HK-2 (cell line): Measurements from ENCODE around the gene MMP26.

ENCODE experiments used
- DNase-seq: peaks from one replicate; pipeline ENCODE4 v3.0.0-alpha.2; 2018; ENCODE audit not compliant: unreplicated experiment

Gene MMP26

DNA sequence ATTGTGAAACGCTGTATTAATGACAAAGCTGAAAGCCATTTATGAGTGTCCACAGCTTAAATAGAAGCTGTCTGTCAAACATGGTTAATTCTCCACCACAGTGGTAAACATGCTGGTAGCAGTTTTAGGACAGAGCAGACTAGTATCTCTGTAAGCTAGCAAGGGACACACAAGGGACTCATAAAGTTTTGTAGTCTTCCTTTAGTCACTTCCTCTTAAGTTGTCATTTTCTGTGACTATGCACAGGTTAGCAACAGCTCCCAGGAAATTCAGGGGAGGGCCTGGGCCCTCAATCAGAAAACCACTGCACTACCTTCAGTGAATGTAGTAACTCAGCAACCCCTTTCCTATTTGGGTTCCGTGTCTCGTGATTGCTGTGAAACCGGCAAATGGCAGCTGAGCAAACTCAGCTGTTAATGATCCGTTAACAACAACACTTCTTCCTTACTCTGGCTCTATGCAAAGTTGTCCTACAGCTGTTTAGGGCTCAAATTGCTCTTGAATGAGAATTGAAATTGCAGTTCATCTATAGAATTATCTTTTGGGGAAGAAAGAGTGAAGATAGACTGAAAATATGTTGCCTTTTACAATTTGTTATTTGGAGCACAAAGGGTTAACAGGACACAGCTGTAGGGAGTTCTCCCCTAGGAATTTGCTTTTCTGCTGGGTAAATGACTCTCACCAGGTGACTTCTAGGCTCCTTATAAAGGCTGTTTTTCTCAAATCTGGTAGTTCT lies at the start of gene MMP26:
Gene MMP26 (plus strand): TSS at position 731 of the 736 bp plus-strand sequence.
- DNase-seq = no peak

DNA sequence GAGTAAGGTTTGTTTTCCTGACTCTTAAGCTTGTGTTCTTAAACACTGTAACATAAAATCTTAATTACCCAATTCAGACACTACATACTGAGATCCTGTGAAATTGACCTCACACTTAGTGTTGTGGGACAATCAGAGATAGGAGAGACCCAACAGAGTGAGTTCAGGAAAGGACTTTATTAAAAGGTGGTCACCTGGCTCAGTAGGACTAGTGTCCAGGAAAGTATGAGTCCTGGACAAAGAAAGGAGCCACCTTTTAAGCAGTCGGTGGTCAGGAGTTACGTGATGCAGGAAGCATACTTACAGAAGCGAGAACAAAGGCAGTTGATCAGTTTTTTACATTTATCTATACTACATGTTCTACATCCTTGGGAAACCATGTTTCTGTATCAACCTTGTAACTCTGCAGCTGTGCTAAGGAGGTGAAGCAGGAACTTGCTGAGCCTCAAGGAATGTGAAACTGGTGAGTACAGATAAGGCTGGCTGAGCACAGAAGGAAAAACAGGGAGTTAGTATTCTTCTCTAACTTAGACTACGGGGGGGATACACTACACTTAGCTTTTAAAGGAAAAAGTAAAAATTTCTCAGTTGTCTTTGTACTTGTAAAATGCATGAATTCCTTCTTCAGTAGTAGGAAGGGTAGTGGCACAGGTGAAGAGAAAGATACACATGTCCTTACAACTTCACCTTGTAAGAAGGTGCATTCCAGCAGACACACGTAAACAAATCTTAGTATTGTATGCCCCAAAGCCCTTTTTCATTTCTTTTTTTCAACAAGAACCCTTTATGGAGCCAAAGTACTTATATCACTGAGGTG lies 45.7 kb upstream of the MMP26 start:
- DNase-seq = no peak

DNA sequence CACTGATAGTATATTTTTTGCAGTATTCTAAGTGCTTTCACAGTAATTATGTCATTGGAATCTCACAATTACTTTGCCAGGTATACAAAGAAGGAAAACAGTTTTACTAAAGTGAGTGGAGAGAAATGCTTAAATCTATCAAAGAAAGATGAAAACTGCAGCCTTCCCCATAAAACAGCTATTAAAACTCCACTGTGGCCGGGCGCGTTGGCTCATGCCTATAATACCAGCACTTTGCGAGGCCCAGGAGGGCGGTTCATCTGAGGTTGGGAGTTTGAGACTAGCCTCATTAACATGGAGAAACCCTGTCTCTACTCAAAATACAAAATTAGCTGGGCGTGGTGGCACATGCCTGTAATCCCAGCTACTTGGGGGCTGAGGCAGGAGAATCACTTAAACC lies 41.7 kb upstream of the MMP26 start:
- no peak for DNase-seq

DNA sequence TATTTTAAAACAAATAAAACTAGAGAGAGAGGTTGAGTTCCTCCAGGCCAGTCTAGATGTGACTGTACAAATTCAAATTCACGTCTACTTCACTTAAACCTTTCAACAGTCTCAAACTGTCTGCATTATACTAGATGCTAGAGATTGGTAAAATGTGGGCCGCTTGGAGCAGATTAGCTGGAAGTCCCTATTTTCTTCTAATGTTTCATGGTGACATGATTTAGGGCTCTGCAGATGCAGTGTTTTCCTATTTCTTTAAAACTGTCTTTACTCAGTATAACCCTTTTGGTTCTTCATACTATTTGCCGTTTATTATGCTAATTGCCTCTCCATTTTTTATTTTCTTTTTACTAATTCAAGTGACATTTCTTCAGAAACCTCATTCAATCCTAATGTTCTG lies 40.4 kb upstream of the MMP26 start:
- DNase-seq = no peak

DNA sequence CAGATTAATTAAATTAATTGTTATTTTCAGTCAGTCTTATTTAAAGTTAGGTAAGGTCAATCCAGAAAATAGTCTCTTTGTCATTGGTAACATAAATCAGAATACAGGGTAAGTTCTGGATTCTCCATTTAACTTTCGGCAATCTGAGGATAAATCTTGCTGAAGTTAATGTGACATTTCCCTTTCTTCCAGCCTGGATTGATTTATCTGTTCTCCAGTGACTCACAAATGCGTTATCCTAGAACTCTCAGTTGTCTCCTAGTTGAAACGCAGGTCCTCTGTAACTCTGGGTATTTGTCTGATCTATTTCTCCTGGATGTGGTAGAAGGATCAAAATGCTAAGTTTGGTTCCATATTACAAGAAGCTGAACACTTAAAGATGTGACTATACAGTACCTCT lies 39.8 kb upstream of the MMP26 start:
- DNase-seq = no peak

DNA sequence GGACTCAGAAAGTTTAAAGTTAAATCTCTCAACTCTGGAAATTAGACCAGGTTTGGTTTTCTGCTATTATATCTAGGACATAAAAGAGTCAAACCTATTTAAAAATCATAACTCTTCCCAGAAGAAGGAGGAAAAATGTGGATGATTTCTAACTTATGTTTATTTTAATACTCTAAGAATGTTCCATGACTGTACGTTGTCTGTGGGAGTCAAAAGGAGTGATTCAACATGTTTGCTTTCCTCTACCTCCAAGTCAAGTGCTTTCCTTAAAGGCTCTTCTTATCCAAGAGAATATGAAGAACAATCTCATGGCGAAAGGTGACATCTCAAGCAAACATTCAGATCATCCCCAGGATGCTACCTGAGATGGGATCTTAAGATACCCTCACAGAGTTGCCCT lies 39.2 kb upstream of the MMP26 start:
- no peak for DNase-seq

DNA sequence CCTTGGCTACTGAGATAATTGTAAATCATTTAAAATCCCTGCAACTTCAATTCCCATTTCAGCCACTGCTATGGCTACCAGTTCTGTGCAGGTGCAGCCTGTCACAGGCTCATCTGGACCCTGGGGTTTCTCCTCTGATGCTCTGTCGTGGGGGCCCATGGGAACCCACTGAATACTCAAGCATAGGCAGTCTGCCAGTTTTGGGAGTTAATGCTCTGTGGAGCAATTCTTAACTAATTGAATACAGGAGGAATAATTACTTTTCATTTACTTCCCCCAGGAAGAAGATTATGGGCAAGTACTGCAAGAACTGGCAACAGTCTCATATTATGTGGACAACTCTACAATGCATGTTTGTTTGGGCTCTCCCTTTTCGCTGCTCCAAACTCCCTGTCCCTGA lies 32.8 kb upstream of the MMP26 start:
- DNase-seq = no peak

DNA sequence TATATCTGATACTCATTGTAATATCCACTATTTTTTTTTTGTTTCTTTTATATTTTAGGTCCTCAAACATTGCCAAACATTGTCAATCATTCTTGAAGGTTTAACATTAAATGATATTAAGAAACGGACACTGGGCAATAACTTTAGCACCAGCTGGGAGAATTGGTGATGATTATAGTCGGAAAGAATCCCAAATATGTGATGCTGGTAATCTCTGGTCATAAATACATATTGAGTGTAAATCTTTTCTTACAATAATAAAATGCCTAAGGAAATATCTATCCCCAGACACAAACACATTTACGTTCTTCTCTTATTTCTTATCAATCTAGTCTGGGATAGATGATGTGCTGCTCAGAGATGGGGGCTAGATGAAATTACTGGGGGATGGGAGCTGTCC lies 32.1 kb upstream of the MMP26 start:
- DNase-seq = no peak

DNA sequence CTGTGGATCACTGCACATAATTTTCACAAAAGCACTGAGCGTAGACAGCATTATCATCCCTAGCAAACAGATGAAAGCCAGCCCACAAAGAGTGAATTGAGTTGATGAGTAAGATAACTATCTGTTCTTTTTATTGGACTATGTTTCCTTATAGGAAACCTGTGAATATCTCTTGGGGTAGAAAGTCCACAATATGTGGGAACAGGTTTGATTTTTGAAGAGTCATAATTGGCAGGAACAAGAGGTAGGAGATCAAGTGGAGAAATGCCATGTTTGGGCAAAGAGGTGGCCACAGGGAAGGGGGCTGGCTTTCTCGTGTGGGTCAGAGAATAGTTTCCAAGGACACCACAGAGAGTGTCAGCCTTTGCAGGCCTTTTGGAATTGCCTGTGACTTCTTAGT lies 30.8 kb upstream of the MMP26 start:
- no peak for DNase-seq

DNA sequence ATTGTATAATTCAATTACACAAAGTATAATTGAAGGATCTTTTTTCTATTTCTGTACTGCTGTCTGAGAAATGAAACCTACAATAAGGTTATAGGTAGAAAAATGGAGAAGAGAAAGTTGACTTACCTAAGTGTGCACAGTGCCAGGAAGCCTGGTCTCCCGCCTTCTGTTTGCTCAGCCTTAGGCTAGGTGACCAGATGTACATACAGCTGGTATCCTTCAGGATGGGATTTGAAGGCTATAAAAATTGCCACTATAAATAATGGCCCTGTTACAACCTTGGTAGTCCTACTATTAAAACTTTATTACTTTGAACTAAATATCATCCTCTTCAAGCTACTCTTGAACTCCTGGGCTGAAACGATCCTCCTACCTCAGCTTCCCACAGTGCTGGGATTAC lies 26.6 kb upstream of the MMP26 start:
- DNase-seq = no peak

DNA sequence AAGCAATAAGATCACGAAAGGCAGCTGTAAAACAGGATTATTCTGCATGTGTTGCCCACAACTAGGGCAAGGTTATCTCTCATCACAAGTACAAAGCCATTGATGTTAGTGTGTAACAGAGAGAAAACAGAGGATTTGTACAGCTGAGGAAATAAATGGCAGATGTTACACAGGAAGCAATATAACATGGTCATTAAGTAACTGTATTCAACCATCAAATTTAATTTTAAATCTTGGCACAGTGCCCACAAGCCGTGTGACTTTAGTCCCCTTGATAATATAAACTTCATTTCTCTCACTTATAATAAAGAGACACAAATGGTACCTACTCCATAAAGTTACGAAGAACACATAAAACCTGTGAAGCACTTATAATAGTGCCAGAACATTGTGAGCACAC lies 24.2 kb upstream of the MMP26 start:
- DNase-seq = no peak

DNA sequence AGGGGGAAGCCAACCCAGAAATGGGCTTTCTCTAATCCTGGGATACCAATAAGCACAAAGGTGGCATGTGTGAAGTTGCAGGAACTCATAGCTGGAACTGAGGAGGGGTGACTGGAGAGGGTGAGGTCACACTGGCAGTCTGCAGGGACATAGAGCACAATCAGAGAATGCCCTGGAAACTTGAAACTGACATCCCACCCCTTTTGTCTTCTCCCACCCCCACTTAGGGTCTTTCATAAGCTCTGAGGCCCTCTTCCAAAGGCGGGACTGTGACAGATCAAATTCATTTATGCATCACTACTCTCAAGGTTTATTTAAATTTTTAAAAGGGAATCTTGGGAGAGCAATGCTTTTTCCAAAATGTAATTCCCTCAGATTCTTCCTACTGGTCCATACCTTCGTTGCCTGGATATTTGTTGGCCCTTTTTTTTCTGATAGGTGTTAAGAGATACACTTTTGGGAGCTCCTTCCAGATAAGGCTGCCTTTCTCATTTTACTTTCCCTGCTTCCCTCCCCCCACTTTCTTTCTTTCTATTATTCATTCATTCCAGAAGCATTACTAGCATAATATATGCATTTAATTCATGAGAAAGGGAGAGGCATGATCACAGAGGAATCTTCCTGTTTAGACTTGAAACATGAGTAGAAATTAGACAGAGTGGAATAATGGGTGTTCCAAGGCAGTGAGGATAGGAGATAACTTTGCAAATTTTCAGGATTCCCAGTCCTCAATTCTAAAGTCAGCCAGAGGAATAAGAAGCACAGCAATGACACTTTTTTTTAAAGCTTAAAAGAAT lies 21.8 kb upstream of the MMP26 start:
- DNase-seq = no peak

DNA sequence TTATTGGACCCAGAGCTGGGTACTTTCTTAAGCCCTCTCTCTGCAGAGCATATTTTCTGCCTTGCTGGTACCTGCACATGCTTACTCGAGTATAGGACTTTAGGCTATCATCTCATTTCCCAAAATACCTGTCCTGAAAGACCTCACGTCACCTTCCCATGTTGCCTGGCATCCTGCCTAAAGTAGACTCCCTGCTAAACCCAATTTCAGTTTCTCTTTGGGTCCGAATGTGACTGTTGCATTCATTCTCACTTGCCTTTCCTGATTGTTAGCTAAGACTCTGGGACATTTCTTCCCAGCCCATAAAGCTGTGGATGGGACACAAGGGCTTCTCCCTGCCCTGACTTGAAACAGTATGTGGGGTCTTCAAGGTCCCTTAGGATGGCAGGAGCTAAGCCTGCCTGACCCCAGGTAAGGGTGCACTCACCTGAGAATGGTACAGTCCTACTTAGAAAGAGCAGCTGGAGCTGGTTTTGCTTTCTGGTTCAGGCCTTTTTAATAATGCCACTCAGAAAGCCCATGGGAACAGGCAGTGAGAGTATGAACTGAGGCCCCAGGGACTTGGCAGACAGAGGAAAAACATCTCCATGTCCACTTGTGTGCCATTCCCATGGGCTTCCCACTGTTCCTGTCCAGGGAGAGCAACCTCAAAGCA lies 19.8 kb upstream of the MMP26 start:
- DNase-seq = no peak

DNA sequence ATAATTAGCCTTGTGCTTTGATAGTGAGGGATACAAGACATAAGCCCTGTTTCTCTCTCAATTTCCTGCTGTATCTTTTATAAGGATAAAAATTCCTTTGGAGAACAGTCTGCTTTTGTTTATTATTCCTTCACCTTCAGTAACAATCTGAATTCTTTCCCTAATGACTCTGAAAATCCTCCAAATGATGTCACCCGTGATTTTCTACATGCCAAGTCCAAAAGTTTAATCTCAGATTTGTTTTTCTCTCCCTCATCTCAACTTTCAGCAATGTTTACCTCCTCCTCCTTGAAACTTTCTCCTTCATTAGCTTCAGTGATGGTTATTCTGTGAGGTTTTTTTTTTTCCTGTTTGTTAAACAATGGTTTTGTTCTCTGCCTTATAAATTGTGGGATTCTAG lies 9.1 kb upstream of the MMP26 start:
- no peak for DNase-seq

DNA sequence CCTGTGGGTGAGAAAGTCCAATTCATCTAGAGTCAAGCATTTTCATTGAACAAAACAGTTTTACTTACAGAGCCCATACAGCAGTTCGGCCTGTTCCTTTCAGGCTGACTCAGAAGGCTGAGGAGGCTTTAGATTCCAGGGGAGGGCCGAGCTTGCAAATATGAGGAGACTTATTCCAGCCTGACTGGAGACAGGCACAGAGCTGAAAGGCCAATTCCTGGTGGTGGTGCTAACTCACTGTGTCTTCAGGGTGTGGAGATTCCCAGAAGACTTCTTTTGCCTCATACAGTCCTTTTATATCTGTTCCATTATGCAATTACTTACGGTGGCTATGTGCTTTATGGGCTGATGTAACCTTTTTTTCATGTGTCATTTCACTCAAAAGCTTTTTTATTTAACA lies 7.0 kb upstream of the MMP26 start, which contains the start of gene OR51E2:
Gene OR51E2 (minus strand): TSS at position 269 of the 400 bp plus-strand sequence. CDS start 15,142 bp downstream, outside the sequence.
- DNase-seq = no peak

DNA sequence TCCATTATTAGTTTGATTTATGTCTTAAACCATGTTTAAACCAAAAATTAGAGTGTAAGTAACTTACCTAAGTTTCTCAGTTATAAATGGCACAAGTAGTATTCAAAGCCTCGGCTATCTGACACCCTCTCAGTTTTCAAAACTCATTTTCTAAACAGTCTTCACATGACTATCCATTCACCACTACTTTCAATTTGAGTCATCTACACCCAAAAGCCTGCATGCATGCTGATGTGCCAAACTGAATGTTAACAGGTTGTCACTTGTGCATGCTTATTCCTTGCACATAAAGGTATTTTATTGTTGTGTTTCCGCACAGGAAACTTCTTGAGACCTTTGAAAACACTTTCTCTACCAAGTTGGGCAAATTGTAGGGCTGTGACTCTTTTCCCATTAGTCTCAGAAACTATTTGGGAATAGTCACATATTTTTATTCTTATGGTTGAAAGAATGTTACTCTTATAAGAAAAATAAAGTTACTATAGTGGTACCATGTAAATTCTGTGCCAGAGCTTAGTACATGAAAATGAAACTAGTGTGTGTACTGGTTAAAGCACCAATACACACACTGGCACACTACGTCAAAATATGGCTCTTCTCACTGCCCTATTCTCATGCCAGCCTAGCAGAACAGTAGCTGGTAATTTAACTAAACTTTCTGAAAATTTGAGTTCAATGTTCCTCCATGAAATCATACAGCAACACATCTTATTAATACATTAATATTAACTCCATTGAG lies 4.7 kb upstream of the MMP26 start:
- DNase-seq = no peak

DNA sequence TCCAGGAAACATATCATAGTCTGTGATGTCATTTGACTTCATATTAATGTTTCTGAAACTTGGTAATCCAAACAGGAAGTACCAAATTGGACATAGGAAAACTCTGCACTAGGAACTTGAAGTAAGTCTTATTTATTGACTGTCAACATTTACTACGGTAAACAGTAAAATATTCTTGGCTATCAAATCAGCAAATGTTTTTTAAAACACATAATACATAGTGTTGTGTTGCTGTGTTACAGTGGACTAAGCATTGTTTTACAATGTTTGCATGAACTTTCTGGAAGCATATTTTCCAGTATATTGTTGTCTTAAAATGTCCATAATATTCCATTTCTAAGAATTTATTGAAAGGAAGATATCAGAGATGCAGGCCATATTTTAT lies 4.2 kb upstream of the MMP26 start:
- no peak for DNase-seq

DNA sequence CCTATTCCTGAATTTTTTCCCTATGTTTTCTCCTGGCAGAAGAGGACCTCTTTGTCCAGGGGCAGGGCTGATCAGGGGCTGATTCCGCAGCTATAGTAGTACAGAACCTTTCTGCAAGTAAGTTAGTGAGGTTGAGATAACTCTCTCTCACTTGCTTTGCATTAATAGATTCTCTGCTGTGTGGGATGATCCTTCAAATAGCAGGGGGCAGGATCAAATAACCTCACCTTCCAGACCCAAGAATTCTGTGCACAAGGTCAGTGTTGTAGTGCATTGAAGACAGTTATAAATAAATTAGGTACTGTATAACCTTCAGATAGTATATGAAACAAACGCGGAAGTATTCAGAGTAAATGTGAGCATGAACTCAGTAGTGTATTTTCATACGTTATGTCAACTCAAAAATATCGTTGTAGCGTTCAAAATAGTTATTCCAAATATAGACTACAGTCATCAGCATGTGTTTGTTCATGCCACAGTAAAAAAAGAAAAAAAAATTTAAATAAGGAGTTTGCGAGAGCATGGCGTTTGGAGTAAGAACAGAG lies 278 bp downstream of the MMP26 start:
- DNase-seq = no peak

DNA sequence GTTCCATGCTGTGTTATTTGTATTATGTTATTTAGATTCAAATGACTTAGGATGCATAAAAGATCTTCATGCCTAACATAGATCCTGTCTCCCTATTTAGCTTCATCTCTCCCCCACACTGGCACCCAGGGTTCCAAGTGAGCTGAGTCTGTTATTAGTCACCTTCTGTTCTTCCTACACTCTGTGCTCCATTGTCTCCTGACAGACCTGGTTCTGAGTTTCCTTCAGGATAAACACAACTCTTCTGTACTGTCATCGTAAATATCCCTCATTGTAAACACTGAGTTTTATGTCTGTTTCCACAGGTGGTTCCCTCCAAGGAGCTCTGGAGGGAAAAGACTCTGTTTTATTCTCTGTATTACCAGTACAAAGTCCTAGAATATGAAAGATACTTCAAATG lies 8.7 kb downstream of the MMP26 start:
- no peak for DNase-seq

DNA sequence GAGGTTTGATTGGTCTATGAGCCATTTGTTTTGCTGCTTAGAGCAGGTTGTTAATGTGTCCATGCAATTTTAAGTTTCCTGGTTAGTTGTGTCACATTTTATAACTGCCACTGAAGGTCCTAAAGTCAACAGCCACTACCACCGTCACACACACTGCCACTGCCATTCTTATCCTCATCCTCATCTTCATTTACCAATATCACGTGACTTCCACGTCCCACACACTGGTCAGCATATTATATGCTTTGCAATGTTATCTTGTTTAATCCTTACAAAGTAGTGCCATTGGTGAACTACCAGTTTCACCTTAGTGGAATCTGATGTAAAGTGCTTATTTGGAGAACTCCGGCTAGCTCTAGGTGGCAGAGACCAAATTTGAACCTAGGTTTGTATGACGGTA lies 9.7 kb downstream of the MMP26 start:
- no peak for DNase-seq
